Activated CD4-positive, alpha-beta T cell treated with anti-CD3 and anti-CD28 coated beads for 36 hours (primary cell): ENCODE measurements around the gene NPC1L1. TPM values are rescaled to one million over a fixed set of nuclear protein-coding genes. Genes with fewer than 3 reads are reported as not detected.
"Not testable (repeated sequence)": the region's sequence is repeated elsewhere in the genome, so short reads cannot be mapped to it uniquely, and the experiment has no call there.

Experiments
- ATAC-seq: fragments of 200-7000 bp; cut with Tn5 transposase; one replicate; pipeline ENCODE4 v1.10.0; 2021; ENCODE audit warnings: mild to moderate bottlenecking, moderate library complexity
- CTCF ChIA-PET: fragments of 350-600 bp; sonication (Branson Sonifier 250); formaldehyde crosslinking; loops from one replicate; lab custom pipeline; 2021; ENCODE audit warnings: antibody characterized with exemption; lab: Charles Lee
- POLR2A ChIA-PET: fragments of 350-600 bp; sonication (Branson Sonifier 250); formaldehyde crosslinking; loops from one replicate; lab custom pipeline; 2021; ENCODE audit warnings: antibody characterized with exemption, inconsistent platforms; lab: Charles Lee
- DNase-seq: peaks from one replicate; pipeline ENCODE4 v3.0.0-alpha.2; 2020
- H3K27ac Mint-ChIP-seq: one replicate; pipeline ENCODE4 v1.8.0; 2021; ENCODE audit warnings: mixed read lengths
- H3K27me3 Mint-ChIP-seq: one replicate; pipeline ENCODE4 v1.8.0; 2021; ENCODE audit warnings: mixed read lengths
- H3K36me3 Mint-ChIP-seq: one replicate; pipeline ENCODE4 v1.8.0; 2021; ENCODE audit warnings: low read depth, mixed read lengths
- H3K4me1 Mint-ChIP-seq: one replicate; pipeline ENCODE4 v1.8.0; 2021; ENCODE audit warnings: mixed read lengths
- H3K4me3 Mint-ChIP-seq: one replicate; pipeline ENCODE4 v1.8.0; 2021; ENCODE audit warnings: mild to moderate bottlenecking, moderate library complexity, mixed read lengths
- H3K9me3 Mint-ChIP-seq: one replicate; pipeline ENCODE4 v1.8.0; 2021; ENCODE audit warnings: low read depth, mixed read lengths
- intact Hi-C, 2 experiments: fragments of 100-400 bp; cut with DNase I in 1 of 2; cut with micrococcal nuclease in 1 of 2; formaldehyde crosslinking; loops; one replicate each; pipeline versions ENCODE4 v1.14.2 to v1.15.1; 2022 to 2024; cut with DNase I, micrococcal nuclease
- total RNA-seq, 2 experiments: library from RNA; stranded (reverse); gene quantifications; one replicate each; pipeline ENCODE4 v1.2.3, GENCODE V29; 2021

The NPC1L1 gene
- total RNA-seq, 2 experiments from 2014 or later: 0.04 TPM; not detected in 1

DNA sequence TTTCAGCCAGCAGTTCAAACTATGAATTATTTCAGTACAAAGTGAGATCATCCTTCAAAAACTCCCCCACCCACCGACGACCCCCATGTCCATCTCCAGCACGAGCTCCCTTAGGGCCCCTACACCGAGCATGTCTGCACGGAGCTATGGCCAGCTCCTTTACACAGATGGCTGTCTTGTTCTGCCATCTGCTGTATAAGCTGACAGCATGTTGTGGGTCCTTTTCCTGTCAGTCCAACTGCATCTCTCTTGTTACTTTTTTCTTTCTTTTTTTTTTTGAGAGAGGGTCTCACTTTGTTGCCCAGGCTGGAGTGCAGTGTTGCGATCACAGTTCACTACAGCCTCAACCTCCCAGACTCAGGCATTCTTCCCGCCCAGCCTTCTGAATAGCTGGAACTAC is 21.6 kb downstream of the NPC1L1 start:
- DNase-seq (no peak), ATAC-seq (no peak)
- intact Hi-C loops: no loop called here
- ChIA-PET CTCF (interaction anchor here (0.5 to 1.4 kb wide), 3 partner anchors 11 to 117 kb away, joined by 3 to 6 read pairs (median 3); no protein-coding TSS in a partner anchor), POLR2A (no interaction called here)
- Mint-ChIP-seq H3K27me3 (peaks cover 2% of the 10 kb centered on the region), H3K27ac (no peak overlapping the region), H3K36me3 (no peaks in the 10 kb centered on the region), H3K4me1 (no peaks in the 10 kb centered on the region), H3K9me3 (peaks cover 6% of the 10 kb centered on the region), H3K4me3 (no peak overlapping the region)

DNA sequence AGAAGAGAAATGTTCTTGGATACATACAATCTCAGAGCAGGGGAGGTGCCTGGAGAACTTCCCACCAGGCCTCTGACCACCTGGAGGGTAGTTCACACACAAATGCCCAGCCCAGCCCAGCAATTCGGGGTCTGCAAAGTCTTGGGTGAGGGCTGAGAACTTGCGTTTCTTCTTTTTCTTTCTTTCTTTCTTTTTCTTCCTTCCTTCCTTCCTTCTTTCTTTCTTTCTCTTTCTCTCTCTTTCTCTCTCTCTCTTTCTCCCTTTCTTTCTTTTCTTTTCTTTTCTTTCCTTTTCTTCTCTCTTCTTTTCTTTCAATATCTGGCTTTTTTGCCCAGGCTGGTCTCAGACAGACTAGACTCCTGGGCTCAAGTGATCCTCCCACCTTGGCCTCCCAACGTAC is 22.4 kb downstream of the NPC1L1 start:
- Mint-ChIP-seq H3K4me3 (no peak overlapping the region), H3K27ac (no peak overlapping the region), H3K36me3 (no peaks in the 10 kb centered on the region), H3K27me3 (peaks cover 2% of the 10 kb centered on the region), H3K9me3 (peaks cover under 1% of the 10 kb centered on the region), H3K4me1 (no peaks in the 10 kb centered on the region)
- POLR2A ChIA-PET: no interaction called here
- CTCF ChIA-PET: interaction anchor here (1.4 kb wide), 1 partner anchor 47 kb away, joined by 6 read pairs; no protein-coding TSS in a partner anchor
- ATAC-seq (no peak), DNase-seq (no peak)
- intact Hi-C loops: no loop called here

DNA sequence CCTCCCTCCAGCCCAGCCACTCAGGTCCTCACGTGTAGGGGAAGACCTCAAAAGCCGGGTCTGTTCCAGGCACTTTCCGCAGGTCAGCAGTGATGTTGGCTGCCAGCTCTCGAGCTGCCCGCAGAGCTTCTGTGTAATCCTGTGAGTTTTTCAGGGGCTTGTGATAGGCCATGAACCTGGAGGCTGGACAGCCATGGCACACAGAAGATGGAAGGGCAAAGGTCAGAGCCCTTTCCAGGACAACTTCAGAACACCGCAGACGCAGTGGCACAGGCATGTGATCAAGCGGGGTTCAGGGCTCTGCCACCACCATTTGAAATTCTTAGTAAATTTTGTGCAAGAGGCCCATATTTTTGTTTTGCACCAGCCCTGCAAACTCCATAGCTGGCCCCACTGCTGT is 24.0 kb downstream of the NPC1L1 start:
- no peaks in the 10 kb centered on the region for H3K36me3 Mint-ChIP-seq

DNA sequence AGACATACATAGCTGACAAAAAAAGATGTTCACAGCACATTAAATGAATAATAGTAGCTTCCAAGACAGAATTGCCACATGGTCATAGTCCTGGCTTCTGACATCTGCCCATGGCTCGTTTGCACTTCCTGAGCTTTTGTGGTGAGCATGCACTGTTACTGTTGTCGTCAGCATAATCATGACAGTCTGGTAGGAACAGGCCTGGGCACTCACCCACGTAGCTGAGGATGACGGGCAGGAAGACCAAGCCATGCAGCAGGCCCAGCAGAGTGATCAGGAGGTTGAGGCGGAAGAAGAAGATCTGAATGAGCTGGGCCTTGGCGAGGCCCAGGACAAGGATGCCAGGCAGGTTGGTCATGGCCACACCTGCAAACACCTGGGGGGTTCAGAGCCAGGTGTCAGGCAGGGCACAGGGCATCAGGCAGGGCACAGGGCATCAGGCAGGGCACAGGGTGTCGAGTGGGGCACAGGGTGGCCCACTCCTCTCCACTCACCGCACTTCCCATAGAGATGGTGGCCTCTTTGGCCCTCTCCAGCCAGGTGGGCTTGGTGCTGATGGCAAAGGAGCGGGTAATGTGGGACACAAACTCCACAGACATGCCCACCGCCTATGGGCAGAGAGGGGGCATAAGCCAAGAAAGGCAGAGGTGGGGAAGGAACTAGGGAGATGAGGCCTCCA is 25.4 kb downstream of the NPC1L1 start:
- Mint-ChIP-seq H3K9me3 (no peaks in the 10 kb centered on the region), H3K4me1 (no peaks in the 10 kb centered on the region), H3K36me3 (no peaks in the 10 kb centered on the region), H3K27me3 (peaks cover 2% of the 10 kb centered on the region), H3K27ac (no peak overlapping the region), H3K4me3 (no peak overlapping the region)
- DNase-seq: no peak
- ChIA-PET POLR2A (no interaction called here), CTCF (interaction anchor here (0.9 kb wide), 1 partner anchor 19 kb away, joined by 3 read pairs; no protein-coding TSS in a partner anchor)
- ATAC-seq: no peak
- intact Hi-C loops: no loop called here

More for the DNA sequence above, 24.0 kb downstream of the NPC1L1 start:
- Mint-ChIP-seq H3K4me1 (no peaks in the 10 kb centered on the region), H3K27me3 (peaks cover 2% of the 10 kb centered on the region), H3K27ac (no peak overlapping the region), H3K9me3 (no peaks in the 10 kb centered on the region), H3K4me3 (no peak overlapping the region)
- ATAC-seq: no peak
- no peak for DNase-seq
- intact Hi-C loops: no loop called here
- CTCF ChIA-PET: interaction anchor here (1.1 kb wide), 1 partner anchor 15 kb away, joined by 3 read pairs; no protein-coding TSS in a partner anchor
- POLR2A ChIA-PET: no interaction called here

DNA sequence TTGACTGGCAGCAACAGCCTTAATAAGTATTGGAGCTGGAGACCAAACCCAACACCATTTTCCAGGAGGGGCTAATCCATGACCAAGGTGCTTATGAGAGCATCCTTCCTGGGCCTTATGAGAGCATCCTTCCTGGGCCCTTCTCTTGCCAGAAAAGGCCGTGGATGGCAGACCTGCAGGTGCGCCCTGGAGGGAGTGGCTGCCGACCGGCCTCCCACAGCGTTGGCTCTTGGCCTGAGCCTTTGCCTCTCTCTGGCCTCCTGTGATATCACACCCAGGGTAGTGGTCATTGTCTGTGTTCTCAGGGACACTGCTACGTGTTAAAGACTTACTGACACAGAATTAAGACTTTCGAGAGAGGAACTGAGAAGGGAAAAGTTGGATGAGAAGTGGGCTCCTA is 28.4 kb downstream of the NPC1L1 start:
- peaks cover 16% of the 10 kb centered on the region for H3K4me1 Mint-ChIP-seq
- no peak overlapping the region for H3K4me3 Mint-ChIP-seq
- intact Hi-C loops: no loop called here
- ChIA-PET CTCF (no interaction called here), POLR2A (no interaction called here)
- peaks cover 2% of the 10 kb centered on the region for H3K9me3 Mint-ChIP-seq
- no peak overlapping the region for H3K27ac Mint-ChIP-seq
- H3K36me3 Mint-ChIP-seq: no peaks in the 10 kb centered on the region
- no peak for DNase-seq
- no peak for ATAC-seq
- peaks cover 2% of the 10 kb centered on the region for H3K27me3 Mint-ChIP-seq

DNA sequence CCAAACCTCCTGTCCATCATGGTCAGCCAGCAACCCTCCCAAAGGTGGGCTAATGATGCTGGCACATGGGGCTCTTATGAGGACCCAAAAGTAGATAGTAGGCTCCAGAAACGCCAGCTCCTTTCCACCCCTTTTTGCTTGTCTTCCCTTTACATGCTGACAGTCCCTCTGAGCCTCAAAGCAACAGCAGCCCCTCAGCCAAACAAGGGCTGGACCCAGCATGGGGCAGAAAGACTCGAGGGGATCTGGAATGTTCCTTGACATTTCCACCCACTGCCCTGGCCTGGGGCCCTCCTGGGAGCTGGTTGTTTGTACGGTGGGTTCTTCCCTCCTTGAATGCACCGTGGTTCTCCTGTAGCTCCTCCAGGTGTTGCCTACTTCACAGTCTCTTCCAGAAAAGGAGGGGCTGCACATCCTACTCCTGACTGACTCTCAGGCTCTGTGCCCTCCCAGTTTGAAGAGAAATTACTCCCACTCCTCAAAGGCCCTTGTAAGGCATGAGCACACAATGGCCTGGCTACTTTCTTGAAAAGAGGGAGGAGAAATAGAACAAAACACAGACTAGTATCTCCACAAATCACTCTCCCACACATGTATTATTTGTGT is 29.2 kb downstream of the NPC1L1 start:
- Mint-ChIP-seq H3K27me3 (peaks cover 2% of the 10 kb centered on the region), H3K4me1 (peaks cover 16% of the 10 kb centered on the region), H3K27ac (no peak overlapping the region), H3K4me3 (no peak overlapping the region), H3K9me3 (peaks cover 4% of the 10 kb centered on the region), H3K36me3 (no peaks in the 10 kb centered on the region)
- no peak for ATAC-seq
- ChIA-PET CTCF (interaction anchor here (0.7 kb wide), 1 partner anchor 397 kb away, joined by 3 read pairs; no protein-coding TSS in a partner anchor), POLR2A (no interaction called here)
- intact Hi-C loops: no loop called here
- DNase-seq: no peak

DNA sequence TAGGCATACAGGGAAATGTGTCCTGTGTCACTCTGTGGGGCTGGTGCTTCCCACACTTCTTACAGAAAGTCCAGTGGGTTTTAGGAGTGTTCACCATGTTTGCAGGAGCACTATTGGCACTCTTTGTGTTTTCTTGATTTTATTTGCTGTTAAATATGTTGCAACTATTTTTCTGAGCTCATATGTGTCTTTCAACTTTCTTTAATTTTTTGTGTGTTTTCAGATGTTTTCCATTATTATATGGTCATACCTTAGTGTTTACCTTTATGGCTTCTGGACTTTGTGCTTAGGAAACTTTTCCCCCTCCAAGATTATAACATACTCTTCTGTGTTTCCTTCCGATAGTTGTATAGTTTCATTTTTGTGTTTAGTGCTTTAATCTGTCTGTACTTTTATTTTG is 29.9 kb downstream of the NPC1L1 start:
- H3K27ac Mint-ChIP-seq: no peak overlapping the region
- ChIA-PET POLR2A (no interaction called here), CTCF (interaction anchor here (0.7 kb wide), 1 partner anchor 397 kb away, joined by 3 read pairs; no protein-coding TSS in a partner anchor)
- peaks cover 6% of the 10 kb centered on the region for H3K9me3 Mint-ChIP-seq
- H3K4me3 Mint-ChIP-seq: no peak overlapping the region
- intact Hi-C loops: no loop called here
- ATAC-seq (no peak), DNase-seq (no peak)
- H3K36me3 Mint-ChIP-seq: no peaks in the 10 kb centered on the region
- peaks cover 2% of the 10 kb centered on the region for H3K27me3 Mint-ChIP-seq
- peaks cover 16% of the 10 kb centered on the region for H3K4me1 Mint-ChIP-seq

DNA sequence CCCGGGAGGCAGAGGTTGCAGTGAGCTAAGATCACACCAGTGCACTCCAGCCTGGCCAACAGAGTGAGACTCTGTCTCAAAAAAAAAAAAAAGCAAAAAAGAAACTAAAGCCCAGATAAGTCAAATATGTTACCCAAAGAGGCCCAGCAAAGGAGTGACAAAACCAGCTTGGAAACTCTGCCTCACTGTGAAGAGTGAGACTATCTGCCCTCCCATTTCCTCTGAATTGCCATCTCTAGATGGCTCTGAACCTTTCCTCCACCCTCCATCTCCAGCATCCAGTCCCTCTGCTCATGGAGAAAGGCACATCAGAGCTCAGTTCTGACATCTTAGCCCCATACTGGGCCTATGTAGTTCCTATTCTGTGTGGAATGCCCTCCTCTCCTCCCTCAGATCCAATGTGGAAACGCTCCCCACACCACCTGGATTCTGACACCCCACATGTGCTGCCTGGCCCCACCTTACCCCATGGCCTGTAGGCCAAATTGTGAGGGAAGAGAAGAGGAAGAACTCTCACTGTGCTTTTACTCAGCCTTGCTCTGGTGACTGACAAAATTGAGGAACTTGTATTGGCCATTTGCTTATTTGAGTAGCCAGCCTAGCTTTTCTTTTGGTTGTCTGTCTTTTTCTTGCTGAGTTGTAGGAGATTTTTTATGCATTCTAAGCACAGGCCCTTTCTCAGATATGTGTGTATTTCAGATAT is 32.7 kb downstream of the NPC1L1 start:
- Mint-ChIP-seq H3K36me3 (no peaks in the 10 kb centered on the region), H3K9me3 (peaks cover 10% of the 10 kb centered on the region), H3K27me3 (peaks cover 2% of the 10 kb centered on the region), H3K27ac (peak overlapping the region; percentile 78), H3K4me1 (peaks cover 18% of the 10 kb centered on the region), H3K4me3 (no peak overlapping the region)
- DNase-seq (peak; percentile 48), ATAC-seq (peak; percentile 92)
- intact Hi-C loops: no loop called here
- CTCF ChIA-PET: interaction anchor here (0.7 to 2.2 kb wide), 2 partner anchors 11 to 26 kb away, joined by 3 to 6 read pairs; no protein-coding TSS in a partner anchor
- POLR2A ChIA-PET: interaction anchor here (0.6 to 1.4 kb wide), 2 partner anchors 19 to 438 kb away, joined by 3 to 4 read pairs; no protein-coding TSS in a partner anchor

DNA sequence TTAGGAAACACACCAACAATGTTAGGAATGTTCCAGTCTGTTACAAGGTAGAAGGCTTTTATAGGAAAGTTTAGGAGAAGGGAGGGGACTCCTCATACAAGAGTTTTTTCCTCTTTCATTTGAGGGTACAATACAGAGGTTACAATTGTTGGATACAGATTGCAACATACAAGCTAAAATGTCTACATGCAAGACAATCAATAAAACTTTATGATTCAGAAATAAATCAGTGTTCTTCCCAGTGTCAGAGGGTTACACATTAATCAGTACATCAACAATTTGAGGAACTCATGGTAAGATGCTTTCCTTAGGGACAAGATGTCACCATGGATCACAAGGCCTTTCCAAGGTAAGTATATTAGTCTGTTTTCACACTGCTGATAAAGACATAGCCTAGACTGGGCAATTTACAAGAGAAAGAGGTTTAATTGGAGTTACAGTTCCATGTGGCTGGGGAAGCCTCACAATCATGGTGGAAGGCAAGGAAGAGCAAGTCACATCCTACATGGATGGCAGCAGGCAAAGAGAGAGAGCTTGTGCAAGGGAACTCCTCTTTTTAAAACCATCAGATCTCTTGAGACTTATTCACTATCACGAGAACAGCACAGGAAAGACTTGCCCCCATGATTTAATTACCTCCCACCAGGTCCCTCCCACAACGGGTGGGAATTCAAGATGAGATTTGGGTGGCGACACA is 34.4 kb downstream of the NPC1L1 start:
- CTCF ChIA-PET: interaction anchor here (1.2 to 2.2 kb wide), 2 partner anchors 10 to 28 kb away, joined by 3 to 6 read pairs; no protein-coding TSS in a partner anchor
- intact Hi-C loops, H3K9me3 Mint-ChIP-seq, DNase-seq, ATAC-seq, H3K4me3 Mint-ChIP-seq, H3K36me3 Mint-ChIP-seq, H3K27me3 Mint-ChIP-seq, POLR2A ChIA-PET, H3K27ac Mint-ChIP-seq: not testable (repeated sequence)
- peaks cover 18% of the 10 kb centered on the region for H3K4me1 Mint-ChIP-seq

DNA sequence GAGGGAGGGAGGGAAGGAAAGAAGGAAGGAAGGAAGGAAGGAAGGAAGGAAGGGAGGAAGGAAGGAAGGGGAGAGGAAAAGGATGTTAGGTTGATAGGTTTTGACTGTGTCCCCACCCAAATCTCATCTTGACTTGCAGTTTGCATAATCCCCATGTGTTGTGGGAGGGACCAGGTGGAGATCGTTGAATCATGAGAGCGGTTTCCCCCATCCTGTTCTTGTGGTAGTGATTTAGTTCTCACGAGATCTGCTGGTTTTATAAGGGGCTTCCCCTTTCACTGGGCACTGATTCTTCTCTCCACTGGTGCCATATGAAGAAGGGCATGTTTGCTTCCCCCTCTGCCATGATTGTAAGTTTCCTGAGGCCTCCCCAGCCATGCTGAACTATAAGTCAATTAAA is 35.5 kb downstream of the NPC1L1 start:
- intact Hi-C loops: no loop called here
- no peak overlapping the region for H3K4me3 Mint-ChIP-seq
- peaks cover 18% of the 10 kb centered on the region for H3K4me1 Mint-ChIP-seq
- peak; percentile 35 for DNase-seq
- peaks cover 10% of the 10 kb centered on the region for H3K9me3 Mint-ChIP-seq
- ATAC-seq: peak; percentile 38
- H3K27ac Mint-ChIP-seq: no peak overlapping the region
- H3K27me3 Mint-ChIP-seq: no peaks in the 10 kb centered on the region
- ChIA-PET CTCF (no interaction called here), POLR2A (no interaction called here)
- H3K36me3 Mint-ChIP-seq: no peaks in the 10 kb centered on the region
